Activated T-cell treated with anti-CD3 and anti-CD28 coated beads for 48 hours (primary cell): ENCODE data around the gene LEPR.
"Not testable (repeated sequence)": the region's sequence is repeated elsewhere in the genome, so short reads cannot be mapped to it uniquely, and the experiment has no call there.

Source experiments
- DNase-seq: peaks from one replicate; pipeline ENCODE4 v3.0.0-alpha.2; 2020; ENCODE audit warnings: low read depth

LEPR gene

DNA sequence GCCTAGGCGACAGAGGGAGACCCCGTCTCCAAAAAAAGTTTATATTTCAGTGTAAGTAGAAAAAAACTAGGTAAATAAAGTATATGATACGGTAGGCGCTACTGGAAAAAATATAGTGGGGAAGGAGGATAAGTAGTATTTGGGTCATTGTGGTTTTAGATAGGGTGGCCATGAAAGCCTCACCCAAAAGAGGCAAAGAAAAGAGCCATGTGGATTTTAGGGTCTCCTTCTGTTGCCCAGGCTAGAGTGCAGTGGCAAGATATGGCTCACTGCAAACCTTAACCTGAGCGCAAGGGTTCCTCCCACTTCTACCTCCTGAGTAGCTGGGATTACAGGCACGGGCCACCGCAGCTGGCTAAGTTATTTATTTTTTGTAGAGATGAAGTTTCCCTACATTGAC, 17.1 kb downstream of the LEPR start:
- no peak for DNase-seq

DNA sequence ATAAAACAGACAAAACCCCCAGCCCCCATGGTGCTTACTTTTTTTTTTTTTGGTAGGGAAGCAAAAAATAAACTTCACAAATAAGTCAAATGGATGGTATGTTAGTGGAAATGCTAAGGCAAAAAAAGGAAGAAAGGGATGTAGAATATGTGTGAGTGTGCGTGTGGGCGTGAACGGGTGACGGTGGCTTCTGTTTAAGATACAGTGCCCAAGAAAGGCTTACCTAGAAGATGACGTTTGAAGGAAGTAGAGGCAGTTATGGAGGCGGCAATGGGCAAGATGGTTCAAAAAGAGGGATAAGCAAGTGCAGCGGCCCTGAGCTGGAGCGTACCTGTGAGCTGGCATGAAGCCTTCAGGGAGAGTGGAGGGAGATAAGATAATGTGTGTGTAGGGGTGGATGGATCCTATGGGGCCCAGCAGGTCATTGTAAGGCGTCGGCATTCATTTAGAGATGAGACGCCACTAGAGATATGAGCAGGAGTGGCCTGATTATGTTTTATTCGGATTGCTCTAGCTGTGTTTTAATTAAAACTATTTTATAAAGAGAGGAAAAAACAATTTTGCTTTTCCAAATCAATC, 19.9 kb downstream of the LEPR start:
- DNase-seq = no peak

DNA sequence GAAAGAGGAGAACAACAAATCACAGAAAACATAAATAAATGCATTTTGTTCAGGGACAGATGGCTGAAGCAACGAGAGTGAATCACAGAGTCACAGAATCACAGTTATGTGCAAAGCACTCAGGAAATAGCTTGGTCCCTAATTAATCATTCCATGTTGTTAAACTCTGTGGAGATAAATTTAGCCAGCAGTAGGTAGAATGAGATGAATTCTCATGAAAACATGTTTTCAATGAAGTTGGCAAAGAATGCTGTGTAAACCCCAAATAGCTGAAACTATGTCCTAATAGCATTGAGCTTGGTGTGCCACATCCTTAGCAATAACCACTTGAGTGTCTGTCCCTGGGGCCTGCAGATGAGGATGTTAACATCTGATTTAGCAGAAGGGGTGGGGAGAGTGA, 20.4 kb downstream of the LEPR start:
- no peak for DNase-seq

DNA sequence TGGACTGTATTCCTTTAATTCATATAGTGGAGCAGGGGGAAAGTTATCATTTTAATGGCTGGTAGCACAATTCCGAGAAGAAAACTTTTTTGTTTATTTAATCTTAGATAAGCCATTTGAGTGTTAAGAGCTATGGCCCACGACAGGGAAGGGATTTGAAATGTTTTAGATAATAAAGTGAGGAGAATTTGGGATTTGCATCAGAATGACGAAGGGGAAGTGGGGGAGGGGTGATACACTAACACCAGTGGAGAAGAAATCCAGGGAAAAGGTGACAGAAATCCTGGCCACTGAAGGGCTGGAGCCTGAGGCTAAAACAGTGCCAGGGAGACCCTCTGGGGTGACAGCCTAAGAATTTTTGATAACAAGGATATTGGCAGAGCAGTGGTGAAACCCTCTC, 21.0 kb downstream of the LEPR start:
- DNase-seq = no peak

DNA sequence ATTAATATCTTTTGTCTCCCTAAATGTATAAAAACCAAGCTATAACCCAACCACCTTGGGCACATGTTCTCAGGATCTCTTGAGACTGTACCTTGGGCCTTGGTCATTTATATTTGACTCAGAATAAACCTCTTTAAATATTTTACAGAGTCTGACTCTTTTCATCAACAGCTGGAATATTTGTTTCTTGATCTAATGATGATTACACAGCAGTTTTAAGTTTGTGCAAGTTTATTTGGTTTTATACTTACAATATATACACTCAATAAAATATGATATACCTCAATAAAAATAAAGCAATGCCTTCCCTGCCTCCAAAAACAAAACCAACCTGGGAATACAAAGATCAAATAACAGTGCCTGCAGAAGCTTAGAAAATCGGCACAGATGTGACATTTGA, 22.0 kb downstream of the LEPR start:
- DNase-seq = no peak

DNA sequence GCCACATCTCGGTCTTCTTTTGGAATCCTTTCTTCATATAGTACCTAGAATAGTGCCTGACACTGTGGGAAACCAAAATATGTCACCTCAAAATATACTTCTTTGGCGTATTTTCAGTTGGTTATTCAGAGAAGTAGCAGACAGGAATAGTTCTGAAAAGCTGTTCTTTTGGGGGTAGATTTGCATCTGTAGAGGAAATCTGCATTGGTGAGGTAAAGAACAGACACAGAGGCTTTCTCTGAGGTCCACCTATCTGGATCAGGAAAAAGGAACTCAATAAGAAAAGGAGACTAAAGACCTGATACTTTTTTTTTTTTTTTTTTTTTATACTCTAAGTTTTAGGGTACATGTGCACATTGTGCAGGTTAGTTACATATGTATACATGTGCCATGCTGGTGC, 23.2 kb downstream of the LEPR start:
- no peak for DNase-seq

DNA sequence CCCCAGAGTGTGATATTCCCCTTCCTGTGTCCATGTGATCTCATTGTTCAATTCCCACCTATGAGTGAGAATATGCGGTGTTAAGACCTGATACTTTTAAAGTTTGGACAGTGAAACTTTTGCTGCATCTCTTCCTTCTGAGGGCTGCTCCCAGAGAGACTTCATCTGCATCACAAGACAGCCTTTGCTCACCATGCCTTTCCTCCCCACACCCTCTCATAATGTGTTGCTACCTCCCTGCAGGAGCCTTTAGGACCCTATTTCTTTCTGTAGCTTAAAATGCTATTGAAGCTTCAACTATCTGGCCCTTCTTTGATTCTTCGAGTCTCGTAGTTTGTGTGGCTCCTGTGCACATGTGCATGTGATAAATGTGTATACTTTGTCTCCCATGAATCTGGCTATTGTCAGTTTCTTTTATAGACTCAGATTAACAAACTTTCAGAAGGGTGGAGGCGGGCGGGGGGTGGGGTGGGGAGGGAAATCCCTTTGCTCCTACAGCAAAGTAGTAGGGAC, 23.7 kb downstream of the LEPR start:
- DNase-seq = no peak

DNA sequence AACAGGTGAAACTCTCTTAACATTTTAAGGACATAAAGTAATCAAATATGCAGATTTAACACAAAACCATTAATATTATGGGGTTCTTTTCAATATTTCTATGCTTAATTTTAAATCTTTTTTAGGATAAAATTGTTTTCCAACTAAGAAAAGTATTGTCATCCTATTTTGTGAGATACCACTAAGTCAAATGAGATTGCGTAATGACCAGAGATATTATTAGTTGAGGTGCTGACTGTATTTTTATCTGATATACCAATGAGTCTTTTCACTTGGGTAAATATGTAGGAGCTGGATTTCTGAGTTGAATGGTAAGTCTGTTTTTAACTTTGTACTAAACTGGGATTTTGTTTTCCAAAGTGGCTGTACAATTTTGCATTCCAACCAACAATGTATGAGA, 25.4 kb downstream of the LEPR start:
- no peak for DNase-seq

DNA sequence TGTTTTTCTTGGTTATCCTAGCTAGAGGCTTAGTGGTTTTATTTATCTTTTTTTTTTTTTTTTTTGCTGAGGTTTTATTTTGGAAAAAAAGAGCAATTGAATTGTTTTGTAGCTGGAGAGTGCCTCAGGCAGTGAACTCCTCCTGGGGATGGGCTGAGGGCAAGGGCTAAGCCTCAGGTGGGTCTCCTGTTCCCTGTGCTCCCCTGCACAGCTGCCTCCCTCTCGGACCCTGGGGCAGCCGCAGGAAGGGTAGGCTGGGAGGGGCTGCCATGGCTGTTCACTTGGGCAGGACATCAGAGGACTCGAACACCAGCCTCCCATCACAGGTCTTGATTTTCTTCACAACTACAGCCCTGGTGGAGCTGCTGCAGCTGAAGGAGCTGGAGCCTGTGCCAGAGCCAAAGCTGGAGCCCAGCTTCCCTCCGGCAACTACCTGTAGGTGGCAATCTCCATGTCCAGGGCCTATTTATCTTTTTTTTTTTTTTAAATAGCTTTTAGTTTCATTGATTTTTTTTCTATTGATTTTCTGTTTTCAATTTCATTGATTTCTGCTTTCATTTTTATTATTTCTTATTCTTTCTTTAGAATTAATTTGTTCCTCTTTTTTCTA, 28.9 kb downstream of the LEPR start:
- DNase-seq = no peak

DNA sequence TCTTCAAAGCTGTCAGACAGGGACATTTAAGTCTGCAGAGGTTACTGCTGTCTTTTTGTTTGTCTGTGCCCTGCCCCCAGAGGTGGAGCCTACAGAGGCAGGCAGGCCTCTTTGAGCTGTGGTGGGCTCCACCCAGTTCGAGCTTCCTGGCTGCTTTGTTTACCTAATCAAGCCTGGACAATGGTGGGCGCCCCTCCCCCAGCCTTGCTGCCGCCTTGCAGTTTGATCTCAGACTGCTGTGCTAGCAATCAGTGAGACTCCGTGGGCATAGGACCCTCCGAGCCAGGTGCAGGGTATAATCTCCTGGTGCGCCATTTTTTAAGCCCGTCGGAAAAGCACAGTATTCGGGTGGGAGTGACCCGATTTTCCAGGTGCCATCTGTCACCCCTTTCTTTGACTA, 35.2 kb downstream of the LEPR start:
- DNase-seq = not testable (repeated sequence)

DNA sequence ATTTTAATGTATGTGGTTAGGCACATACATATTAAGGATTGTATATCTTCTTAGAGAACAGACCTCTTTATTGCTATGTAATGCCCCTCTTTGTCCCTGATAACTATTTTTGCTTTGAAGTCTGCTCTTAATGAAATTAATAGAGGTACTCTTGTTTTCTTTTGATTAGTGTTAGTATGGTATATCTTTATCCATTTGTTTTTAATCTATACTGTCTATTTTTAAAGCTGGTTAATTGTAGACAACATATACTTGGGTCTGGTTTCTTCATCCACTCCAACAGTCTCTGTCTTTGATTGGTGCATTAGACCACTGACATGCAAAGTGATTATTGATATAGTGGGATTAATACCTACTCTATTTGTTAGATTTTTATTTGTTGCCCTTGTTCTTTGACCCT, 36.0 kb downstream of the LEPR start:
- no peak for DNase-seq

DNA sequence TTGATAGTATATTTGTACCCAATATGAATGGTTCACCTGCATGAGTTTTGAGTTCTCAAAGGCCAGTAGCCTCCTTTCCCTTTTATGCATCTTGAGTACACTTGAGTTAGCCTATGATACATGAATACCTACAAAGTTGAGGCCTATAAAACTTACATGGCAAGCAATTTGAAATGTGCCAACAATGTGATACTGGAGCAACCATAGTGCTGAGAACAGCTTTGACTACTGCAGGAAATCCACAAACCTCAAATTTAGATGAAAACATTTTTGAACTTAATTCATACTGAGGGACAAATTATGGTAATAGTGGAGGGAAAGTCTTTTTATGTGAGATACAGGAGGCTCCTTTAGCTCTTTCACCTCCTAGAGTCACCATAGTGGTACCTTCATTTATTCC, 37.4 kb downstream of the LEPR start:
- DNase-seq = no peak

DNA sequence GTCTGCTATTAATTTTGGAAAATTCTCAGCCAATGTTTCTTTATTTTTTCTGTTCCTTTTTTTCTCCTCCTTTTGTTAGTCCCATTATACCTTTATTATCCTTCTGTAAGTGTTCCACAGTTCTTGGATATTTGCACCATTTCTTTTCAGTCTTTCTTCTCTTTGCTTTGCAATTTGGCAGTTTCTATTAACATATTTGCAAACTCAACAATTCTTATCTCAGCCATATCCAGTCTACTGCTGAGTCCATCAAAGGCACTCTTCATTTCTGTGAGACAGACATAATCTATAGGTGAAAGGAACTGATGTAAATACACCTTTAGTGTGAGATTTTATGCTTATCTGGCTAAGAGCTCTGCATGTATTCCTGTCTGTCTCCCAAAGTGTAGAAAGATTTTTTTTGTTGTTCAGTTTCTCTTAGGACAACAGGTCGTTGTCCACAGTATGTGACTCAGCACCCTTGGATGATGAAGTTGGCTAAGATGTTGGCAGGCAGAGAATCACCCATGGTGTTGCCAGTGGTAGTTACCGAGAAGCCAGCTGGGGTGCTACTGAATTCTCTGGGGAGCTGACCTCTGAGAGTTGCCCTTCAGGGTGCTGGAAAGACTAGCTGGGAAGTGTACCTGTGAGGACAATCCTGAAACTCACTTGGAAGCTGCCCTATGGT, 38.4 kb downstream of the LEPR start:
- DNase-seq = no peak

DNA sequence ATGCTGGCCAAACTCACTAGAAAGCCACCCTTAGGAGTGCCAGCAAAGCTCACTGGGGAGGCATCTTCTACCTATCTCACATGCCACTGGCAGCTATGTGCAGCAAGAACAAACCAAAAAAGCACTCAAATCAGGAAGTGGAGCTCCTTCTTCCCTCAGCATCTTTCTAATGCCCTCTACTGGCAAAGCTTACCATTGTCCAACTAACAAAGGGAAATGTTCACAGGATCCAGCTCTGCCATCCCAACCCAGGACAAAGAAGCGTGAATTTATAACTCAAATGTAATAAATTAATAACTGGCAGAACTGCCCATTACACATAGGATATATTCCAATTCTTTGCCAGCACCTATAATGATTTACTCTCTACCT, 38.9 kb downstream of the LEPR start:
- DNase-seq = no peak

DNA sequence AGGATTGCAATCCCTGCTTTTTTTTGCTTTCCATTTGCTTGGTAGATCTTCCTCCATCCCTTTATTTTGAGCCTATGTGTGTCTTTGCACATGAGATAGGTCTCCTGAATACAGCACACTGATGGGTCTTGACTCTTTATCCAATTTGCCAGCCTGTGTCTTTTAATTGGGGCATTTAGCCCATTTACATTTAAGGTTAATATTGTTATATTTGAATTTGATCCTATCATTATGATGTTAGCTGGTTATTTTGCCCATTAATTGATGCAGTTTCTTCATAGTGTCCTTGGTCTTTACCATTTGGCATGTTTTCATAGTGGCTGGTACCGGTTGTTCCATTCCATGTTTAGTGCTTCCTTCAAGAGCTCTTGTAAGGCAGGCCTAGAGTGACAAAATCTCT, 45.4 kb downstream of the LEPR start:
- DNase-seq = not testable (repeated sequence)

DNA sequence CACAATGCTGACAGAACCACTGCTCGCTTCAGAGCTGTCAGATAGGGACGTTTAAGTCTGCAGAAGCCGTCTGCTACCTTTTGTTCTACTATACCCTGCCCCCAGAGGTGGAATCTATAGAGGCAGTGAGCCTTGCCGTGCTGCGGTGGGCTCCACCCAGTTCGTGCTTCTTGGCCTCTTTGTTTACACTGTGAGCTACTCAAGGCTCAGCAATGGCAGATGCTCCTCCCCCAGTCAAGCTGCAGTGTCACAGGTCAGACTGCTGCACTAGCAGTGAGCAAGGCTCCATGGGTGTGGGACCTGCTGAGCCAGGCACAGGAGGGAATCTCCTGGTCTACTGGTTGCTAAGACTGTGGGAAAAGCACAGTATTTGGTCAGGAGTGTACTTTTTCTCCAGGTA, 47.1 kb downstream of the LEPR start:
- no peak for DNase-seq

DNA sequence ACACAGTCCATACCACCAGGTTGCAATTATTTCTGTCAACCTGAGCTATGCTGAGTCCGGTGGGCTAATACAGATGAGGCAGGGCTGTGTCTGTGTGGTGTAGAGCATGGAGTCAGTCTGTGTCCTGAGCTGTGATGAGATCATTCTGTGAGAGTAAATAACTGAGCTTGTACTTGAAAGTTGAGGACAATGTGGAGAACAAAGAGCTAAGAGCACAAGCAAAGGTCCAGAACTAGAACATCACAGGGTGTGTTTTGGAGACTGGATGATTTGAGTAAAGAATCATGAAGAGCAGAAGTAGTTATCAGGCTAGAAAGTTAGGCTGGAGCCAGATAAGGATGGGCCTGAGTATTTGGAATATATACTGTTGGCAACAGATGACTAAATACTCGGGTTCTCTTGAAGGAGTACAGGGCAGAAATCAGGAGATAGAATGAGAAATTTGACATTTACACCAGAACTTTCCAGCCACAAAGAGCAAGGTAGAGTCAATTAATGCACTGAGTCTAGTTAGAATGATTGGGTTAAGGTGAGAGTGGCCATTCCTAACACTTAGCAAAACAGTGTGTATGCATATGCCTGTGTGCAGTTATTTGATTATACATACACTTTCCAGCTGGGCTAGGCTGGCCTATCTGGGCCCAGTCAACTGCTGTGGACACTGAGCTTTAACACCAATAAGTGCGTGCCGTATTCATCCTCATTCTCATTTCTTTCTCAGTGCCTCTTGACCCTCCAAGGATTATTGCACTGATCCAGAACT, 48.8 kb downstream of the LEPR start:
- DNase-seq = no peak

DNA sequence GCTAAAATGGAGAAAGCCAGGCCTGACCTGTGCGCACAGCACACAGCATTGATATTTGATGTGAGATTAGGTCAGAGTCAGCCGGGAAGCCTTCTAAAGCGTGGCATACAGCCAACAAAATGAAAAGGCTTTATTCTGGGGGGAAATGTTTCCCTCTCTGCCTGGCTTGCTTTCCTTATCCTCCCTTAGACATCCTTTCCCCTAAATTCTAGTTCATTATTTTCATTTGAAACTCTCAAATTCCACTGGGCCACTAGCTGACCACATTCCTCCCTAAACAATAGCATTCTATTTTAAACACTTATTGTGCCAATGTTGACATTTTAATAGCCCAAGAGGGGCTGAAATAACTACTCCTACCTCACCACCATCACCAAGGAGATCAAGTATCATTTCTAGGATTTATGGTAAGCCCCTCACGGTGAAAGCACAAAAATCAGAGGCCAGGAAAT, 49.4 kb downstream of the LEPR start:
- no peak for DNase-seq
